HG03175 (cell line): ENCODE data around the gene COL6A2.
"Not testable (repeated sequence)": the region's sequence is repeated elsewhere in the genome, so short reads cannot be mapped to it uniquely, and the experiment has no call there.

Experiments
- ATAC-seq: cut with Tn5 transposase; IDR thresholded peaks from one replicate; pipeline ENCODE4 v1.9.1; 2021; ENCODE audit warnings: mild to moderate bottlenecking, moderate library complexity; ENCODE audit not compliant: unreplicated experiment

The COL6A2 gene

GRCh38 chr21:46093668-46094400, 4.1 kb upstream of the COL6A2 start:
- no peak for ATAC-seq

DNA sequence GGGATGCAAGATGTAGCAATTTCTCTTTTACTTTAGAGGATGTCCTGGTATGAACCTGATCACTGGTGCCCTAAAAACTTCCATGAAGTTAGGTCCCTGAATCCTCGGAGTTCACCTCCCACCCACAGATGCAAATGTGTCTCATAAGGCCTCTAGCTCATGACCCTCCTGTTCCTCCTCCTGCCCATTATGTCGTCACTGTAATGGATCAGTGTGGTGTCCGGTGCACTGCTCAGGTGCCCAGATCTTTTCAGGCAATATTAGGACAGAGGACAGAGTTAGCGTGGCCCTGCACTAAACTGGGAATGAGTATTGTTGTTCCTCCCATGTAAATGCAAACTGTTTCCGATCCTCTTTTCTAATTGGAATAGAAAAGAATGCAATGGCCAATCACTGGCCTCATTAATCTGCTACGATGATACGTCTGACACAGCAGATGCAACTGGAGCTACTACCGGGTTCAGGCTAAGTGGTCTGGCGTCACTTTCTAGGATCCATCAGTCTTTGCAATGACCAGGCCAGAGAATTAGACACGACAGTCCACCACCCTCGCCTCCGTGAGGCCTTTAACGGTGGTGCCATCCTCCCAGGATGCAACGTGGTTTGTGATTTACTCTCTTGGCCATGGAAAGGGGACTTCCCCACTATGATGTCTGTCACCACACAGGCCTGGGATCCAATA, 3.4 kb upstream of the COL6A2 start:
- ATAC-seq: no peak

- ATAC-seq: no peak
These were observed 2.7 kb upstream of the COL6A2 start for GRCh38 chr21:46095083-46095719.

- no peak for ATAC-seq
These were observed 1.9 kb upstream of the COL6A2 start for GRCh38 chr21:46095814-46096595.

DNA sequence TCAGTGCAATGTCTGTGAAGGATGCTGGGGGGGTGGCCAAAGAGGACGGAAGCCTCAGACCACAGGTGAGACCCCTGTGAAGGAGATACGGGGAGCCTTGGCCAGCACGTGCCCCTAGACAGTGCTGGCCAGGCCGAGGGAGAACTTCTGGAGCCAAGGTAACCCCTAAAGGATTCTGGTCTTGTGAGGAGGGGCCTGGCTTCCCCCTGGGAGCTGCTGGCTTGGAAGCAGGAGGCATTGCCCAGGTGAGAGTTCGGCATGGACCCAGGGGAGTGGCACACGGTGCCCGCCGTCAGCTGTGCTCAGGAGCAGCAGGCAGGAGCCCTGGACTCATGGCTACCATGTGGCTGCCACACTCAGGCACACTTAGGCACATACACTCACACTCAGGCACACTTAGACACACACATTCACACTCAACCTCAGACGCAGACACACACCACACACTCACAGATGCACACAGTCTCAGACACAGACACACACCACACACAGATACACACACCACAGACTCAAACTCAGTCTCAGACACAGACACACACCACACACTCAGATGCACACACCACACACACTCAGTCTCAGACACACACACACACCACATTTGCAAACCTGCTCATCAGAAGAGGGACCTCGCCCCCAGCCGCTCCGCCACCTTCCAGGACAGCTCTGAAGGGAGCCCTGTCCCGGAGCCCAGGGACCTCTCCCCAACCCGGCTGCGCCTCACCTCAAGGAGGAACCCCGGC, 1.1 kb upstream of the COL6A2 start:
- ATAC-seq: no peak

DNA sequence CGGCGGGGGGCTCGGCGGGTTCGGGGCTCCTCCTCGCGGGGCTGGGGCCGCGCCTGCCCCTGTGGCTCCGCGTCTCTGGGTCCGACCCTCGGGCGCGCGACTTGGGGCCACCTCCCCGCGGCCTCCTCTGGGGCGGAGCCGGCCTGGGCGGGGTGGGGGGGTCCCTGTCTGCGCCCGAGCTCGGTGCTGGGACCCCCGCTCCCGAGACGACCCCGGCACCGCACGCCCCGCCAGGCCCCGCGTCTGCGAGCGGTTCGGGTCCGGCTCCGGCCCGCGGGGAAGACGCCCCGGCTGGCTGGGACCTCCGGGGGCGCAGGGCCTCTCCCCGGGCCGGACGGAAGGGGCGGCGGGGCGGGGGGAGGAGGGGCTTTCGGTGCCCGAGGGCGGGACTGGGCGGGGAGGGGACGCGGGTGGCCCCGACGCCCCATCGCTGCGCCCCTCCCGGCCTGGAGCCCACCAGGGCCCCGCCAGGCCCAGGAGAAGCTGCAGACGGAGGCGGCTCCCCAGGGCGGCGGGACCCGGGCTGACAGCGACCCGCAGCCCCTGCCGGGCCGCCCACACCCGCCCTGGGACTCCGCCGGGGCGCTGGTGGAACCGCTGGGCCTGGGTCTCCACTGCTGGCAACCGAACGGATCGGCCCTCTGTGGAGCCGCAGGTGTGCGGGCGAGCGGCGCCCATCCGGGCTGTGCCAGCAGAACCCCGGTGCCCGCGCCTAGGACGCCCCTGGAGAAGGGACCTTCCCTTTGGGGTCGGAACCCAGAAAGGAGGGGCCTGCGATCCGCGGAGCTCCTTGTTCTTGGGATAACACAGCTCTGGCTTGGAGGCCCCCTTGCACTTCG, 610 bp downstream of the COL6A2 start:
- no peak for ATAC-seq

- no peak for ATAC-seq
These were observed 1.6 kb downstream of the COL6A2 start for GRCh38 chr21:46099476-46099875.

- no peak for ATAC-seq
These were observed 2.1 kb downstream of the COL6A2 start for GRCh38 chr21:46100020-46100419.

DNA sequence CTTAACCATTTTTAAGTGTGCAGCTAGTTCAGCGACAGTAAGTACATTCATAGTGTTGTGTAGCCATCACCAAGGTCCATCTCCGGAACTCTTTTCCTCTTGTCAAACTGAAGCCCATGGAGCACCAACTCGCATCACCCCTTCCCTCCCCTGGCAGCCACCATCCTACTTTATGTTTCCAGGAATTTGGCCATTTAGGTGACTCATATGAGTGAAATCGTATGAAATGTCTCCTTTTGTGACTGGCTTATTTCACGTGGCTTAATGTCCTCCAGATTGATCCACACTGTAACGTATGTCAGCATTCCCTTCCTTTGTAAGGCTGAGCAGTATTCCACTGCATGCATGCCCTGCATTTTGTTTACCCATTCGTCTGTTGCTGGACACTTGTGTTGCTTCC, 2.5 kb downstream of the COL6A2 start:
- no peak for ATAC-seq

- no peak for ATAC-seq
These were observed 3.0 kb downstream of the COL6A2 start for GRCh38 chr21:46100906-46101305.

DNA sequence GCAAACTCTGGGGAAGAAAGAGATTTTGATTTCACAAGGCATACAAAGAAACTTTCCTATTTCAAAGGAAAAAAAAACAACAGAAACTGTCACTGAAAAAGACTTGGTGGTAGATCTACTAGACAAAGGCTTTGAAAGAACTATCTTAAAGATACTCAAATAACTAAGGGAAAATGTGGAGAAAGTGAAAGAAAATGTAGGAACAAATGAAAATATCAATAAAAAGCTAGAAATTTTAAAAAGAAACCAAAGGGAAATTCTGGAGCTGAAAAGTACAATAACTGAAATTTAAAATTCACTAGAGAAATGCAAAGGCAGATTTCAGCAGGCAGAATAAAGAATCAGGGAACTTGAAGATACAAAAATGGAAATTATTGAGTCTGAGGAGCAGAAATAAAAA, 6.2 kb downstream of the COL6A2 start:
- ATAC-seq: no peak

- ATAC-seq: not testable (repeated sequence)
These were observed 9.5 kb downstream of the COL6A2 start for GRCh38 chr21:46107376-46107775.

DNA sequence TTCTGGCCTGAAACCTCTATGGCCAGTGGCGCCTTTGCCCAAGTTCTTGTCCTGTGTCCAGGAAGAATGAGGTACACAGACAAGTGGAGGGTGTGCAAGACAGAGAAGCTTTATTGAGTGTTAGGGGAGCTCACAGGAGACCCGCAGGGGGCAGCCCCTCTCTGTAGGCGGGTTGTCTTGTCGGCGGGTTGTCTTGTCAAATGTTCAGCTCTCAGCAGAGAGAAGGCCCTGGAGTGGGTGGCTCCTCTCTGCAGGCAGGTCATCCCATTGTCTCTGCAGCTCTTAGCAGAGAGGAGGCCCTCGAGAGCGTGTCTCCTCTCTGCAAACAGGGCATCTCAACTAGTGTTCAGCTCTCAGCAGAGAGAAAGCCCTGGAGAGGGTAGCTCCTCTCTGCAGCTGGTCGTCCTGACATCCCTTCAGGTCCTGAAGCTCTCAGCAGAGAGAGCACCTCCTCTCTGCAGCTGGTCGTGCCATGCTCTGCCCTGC, 11.0 kb downstream of the COL6A2 start:
- ATAC-seq: no peak

DNA sequence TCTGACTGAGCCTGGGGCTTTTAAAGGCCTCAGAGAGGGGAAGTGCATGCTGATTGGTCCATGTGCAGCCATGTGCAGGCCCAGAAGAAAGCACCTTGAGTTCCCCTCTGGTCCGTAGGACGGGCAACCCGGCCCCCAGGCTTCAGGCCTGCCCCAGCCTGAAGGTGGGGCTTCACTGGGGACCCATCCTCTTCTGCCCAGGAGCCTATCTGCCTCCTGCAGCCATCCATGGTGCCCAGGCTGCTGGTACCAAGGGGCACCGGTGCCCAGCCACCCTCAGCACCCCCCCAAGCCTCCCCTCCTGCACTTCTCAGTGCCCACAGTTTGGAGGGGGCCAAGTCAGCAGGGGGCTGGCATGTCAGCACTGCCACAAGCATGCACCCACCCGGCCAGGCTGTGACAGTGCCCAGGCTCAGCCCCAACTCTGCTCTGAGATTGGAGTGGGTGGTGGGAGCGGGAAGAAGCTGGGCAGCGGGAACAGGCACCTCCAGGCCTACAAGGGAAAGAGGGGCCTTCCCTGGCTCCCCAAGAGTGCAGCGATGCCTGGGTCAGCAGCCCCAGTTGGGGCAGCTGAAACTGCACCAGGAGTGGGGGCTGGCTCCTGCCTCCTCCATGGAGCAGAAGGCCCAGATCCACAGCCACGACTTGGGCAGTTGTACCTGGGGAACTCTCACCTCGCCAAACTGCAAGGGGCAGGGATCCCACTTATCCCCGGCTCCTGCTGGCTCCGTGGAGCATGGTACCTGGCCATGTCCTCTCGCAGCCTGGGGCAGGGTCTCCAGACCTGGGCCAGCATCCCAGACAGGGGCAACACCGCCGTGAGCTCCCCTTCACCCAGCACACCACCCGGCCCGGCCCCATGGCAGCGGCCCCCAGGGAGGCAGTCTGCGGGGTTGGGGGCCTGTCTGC, 11.7 kb downstream of the COL6A2 start:
- no peak for ATAC-seq

DNA sequence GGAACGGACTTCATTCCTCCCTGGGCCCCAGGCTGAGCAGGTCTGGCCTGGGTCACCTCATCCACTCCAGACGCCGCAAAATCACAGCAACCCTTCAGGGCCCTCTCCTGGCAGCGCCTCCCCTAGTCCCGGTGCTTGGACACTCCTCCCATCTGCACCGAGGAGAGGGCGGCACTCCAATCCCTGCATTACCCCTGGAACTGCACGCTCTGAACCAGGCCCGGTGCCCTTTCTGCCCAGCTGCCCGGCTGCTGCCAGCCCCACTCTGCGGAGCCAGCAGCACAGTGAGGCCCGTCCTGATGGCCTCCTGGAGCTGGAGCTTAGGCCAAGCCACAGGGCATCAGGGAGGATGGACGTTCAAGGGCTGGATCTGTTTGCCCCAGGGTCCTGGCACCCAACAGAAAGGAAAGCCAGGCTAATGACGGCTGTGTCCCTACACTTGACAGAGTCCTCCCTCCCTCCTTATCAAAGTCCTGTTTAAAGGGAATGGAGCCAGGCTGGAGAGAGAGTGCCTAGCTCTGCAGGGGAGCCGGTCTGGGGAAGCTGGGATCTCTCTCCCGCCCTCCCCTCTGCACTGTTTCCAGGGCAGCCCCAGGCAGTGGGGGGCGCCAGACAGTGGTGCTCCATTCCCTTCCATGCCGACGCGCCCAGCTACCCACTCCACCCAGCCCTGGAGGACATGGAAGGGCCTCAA, 12.7 kb downstream of the COL6A2 start:
- no peak for ATAC-seq

DNA sequence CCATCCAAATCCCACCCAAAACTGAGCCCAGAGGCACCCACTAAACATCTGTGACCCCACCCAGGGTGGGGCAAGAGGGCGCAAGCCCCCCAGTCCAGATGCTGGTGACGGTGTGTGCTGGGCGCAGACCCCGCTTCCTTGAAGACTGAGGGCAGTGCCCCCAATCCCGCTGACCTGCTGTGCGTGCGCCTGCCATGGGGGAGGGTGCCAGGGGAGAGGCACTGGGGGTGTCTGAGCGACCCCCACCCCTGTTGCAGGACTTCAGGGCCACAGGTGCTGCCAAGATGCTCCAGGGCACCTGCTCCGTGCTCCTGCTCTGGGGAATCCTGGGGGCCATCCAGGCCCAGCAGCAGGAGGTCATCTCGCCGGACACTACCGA, 13.3 kb downstream of the COL6A2 start:
- ATAC-seq: no peak

DNA sequence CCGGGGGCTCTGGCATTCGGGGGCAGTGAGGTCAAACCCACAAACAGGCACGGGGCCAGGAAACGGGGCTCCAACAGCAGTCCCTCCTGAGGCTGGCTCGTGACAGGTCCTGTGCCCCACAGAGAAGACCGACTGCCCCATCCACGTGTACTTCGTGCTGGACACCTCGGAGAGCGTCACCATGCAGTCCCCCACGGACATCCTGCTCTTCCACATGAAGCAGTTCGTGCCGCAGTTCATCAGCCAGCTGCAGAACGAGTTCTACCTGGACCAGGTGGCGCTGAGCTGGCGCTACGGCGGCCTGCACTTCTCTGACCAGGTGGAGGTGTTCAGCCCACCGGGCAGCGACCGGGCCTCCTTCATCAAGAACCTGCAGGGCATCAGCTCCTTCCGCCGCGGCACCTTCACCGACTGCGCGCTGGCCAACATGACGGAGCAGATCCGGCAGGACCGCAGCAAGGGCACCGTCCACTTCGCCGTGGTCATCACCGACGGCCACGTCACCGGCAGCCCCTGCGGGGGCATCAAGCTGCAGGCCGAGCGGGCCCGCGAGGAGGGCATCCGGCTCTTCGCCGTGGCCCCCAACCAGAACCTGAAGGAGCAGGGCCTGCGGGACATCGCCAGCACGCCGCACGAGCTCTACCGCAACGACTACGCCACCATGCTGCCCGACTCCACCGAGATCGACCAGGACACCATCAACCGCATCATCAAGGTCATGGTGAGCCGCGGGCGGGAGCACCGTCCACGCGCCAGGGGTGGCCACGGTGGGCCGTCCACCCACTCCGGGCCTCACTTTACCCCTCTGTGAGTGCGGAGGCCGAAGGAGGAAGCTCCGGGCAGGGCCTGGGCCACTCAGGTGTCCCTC, 14.2 kb downstream of the COL6A2 start:
- ATAC-seq: no peak
